ENCODE measurements around the gene CALY.
"Not testable (repeated sequence)": the region's sequence is repeated elsewhere in the genome, so short reads cannot be mapped to it uniquely, and the experiment has no call there.

Gene CALY

DNA sequence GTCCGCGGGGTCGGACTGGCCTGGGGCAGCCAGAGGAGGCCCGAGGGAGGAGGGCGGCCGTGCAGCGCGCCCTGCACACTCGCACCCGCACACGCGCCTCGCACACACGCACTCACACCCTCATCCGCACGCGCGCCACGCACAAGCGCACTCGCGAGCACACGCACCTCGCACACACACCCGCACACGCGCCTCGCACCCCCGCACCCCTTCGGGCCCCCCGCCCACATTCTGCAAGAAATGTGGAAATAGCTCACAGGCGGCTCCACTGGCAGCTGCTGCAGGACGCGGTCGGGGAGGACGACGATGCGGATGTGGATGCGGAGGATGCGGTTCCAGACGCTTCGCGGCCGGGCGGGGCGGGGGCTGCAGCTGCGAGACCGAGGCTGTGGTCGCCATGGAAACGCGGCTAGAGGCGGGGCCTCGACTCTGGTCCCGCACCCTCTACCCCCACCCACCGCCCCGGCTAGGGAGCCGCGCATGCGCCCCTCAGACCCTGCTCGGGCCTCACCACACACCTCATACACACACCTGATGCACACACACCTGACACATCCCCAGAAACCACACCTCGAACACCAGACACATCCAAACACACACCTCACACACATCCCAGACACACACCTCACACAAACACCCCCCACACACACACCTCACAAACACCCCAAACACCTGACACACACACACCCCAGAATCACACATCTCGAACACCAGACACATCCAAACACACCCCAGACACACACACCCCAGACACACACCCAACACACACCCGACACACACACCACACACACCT, at the start of gene CALY:
Gene CALY, minus strand, starts transcription at position 320 of the 793 bp plus-strand sequence. CDS start 7,907 bp downstream, outside the sequence.
- DNase-seq: no peak

GRCh38 chr10:133385214-133385613, 48.5 kb upstream of the CALY start:
- no peak for DNase-seq

GRCh38 chr10:133384071-133384470, 47.4 kb upstream of the CALY start:
- DNase-seq: no peak

- DNase-seq: no peak
Measured at GRCh38 chr10:133383551-133383950, 46.9 kb upstream of the CALY start.

- DNase-seq: no peak
Measured at GRCh38 chr10:133381036-133381435, 44.3 kb upstream of the CALY start.

GRCh38 chr10:133379801-133380666, 43.3 kb upstream of the CALY start:
- no peak for DNase-seq

DNA sequence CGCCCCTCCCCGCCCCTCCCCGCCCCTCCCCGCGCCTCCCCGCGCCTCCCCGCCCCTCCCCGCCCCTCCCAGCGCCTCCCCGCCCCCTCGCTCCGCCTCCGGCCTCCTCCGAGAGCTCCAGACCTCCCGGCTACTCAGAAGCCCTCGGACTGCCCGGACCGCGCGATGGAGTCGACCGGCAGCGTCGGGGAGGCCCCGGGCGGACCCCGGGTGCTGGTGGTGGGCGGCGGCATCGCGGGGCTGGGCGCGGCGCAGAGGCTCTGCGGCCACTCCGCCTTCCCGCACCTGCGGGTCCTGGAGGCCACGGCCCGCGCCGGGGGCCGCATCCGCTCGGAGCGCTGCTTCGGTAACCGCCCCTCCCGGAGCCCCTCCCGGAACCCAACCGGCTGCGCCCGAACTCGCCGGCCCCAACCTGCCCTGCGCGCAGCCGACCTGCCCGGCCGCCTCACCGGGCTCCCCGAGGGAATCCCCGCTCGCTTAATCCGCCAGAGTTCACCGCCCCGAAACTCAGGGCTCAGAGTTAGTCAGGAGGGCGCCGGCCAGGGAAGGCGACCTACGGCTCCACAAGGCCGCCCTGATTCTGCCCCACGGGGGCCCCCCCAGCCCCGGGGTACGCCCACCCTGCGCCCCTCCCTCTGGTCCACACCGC, 42.6 kb upstream of the CALY start, which contains the start of gene PAOX:
Gene PAOX, plus strand, starts transcription at position 111 of the 649 bp plus-strand sequence. Its CDS starts 55 bp downstream, at position 166.
- no peak for DNase-seq

- DNase-seq: no peak
Measured at GRCh38 chr10:133378251-133379096, 41.8 kb upstream of the CALY start.

DNA sequence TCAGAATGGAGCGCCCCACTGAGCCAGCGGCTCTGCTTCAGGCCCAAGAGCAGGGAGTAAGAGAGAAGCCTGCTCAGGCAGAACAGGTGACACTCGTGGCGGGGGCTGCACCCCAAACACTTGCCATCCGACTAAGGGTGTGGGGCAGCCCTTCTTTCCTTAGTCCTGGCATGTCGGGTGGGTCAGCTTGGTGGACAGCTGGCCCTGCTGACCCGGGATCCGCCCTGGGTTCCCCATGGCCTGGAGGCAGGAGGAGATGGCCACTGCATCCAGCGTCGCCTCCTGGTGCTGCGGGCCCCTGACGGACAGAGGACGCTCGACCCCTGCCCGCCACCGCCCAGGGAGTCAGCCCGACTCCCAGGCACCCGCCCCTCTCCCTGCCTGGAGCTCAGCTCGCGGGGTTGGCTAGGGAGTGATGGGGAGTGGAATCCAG, 41.1 kb upstream of the CALY start:
- no peak for DNase-seq

- DNase-seq: no peak
Measured at GRCh38 chr10:133377025-133377817, 40.5 kb upstream of the CALY start.

DNA sequence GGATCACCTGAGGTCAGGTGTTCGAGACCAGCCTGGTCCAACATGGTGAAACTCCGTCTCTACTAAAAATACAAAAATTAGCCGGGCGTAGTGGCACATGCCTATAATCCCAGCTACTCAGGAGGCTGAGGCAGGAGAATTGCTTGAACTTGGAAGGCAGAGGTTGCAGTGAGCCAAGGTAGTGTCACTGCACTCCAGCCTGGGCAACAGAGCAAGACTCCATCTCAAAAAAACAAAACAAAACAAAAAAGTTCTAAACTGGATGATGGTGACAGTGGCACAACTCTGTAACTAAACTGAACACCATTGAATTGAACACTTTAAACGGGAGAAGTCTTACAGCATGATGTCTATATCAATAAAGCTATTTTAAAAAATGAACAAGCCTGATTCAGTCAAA, 39.5 kb upstream of the CALY start:
- DNase-seq: not testable (repeated sequence)

GRCh38 chr10:133375357-133376115, 38.8 kb upstream of the CALY start:
- DNase-seq: no peak

GRCh38 chr10:133373174-133374090, 36.7 kb upstream of the CALY start, which contains the start of gene ECHS1:
Gene ECHS1, minus strand, starts transcription at chr10:133373354. Its CDS starts 21 bp downstream, at chr10:133373333.
- DNase-seq: peak; percentile 29

DNA sequence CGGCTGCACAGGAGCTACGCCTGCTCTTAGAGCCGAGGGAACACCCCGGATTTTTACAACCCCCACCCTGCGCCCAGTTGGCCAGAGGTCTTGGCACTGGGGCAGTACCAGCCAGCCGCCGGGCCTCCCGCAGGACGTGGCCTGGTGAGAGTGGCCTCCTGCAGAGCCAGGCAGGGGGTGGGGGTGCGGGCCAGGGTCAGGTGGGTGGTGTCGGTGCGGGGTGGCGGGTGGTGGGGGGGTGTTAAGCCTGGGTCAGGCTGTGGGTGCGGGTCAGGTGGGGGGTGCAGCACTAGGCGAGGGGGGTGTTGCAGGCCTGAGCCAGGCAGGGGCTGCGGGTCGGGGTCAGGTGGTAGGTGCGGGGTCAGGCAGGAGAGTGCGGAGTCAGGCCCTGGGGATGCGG, 35.8 kb upstream of the CALY start:
- no peak for DNase-seq

DNA sequence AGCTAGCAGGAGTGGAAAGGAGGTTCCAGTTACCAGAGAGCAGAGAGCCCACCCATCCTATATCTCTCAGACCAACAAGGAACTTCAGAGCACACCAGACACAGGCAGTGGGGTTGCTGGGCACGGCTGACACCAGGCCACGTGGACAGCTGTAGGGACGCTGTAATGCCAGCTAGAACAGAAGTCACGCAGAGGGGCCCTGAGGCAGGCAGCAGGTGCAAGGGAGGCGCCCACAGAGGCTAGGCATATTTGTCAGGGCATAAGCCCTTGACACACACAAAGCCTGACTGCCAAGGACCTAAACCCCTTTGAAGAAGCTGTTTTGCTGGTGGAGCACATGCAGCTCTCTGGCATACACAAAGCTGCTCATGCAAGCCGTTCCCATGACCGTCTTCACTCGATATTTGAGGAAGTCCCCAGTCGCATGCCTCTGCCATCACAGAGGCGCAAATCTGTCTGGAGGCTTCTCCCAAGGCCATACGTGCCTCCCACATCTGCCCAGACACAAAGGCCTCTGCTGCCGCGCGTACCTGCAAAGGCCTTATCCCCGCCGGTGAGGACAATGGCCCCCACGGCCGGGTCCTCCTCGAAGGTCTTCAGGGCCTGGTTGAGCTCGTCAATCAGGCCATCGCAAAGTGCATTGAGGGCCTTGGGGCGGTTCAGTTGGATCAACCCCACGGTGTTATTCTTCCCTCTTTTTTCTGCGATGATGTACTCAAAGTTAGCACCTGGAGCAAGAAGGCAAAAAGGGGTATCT, 33.5 kb upstream of the CALY start:
- DNase-seq: no peak

GRCh38 chr10:133368153-133368552, 31.5 kb upstream of the CALY start:
- DNase-seq: no peak

- DNase-seq: not testable (repeated sequence)
Measured at GRCh38 chr10:133367461-133367860, 30.8 kb upstream of the CALY start.

DNA sequence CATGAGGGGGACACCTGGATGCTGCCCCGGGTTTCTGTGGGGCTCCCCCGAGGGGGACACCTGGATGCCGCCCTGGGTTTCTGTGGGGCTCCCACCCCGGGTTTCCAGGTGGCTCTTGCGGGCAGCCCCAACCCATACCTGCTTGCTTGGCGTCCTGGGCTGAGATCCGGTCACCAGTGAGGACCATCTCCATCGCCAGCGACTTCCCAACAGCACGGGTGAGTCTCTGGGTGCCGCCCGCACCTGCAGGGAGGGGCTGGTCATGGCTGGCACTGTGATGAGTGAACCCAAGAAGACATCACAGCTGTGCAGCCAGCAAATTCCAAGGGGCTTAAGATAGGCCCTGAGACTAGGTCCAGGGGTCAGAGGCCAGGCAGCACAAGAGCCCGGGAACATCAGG, 30.1 kb upstream of the CALY start:
- DNase-seq: no peak

DNA sequence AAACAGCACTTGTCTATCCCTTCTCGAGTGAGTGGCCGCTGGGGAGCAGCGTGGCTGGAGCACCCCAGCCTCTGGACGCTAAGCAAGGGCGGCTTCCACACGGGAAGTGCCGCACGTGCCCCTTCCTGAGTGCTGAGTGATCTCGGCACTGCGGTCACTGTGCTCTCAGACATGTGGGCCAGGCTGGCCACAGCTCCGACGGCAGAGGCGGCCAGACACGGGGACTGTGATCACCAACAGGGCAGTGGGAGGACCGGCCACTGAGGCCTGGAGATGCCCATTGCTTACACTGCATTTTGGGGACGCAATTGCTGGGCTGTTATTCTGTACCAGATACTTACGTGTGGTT, 29.4 kb upstream of the CALY start:
- DNase-seq: no peak
